ENCODE measurements around the gene MAGI3.

MAGI3 gene

DNA sequence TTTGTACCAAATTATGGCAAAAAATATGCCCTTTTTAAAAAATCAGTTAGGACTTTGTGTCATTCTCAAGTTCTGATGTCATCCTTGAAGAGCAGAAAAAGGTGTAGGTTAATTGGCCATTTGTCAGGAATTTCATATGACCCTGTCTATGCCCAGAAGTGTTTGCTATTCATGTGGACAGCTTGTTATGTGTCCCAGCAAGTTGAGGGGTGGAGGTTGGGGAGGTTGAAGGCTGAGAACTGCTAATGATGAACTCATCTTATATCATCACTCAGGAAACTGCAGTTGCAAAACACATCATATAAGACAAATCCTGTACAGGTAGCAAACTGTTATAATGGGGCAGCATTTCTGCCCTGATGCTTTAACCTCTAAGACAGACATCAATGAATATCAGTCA lies 262.5 kb downstream of the MAGI3 start:
- no peak for DNase-seq (ENCODE audit: low read depth in 1 of 2, low spot score in 1 of 2)

DNA sequence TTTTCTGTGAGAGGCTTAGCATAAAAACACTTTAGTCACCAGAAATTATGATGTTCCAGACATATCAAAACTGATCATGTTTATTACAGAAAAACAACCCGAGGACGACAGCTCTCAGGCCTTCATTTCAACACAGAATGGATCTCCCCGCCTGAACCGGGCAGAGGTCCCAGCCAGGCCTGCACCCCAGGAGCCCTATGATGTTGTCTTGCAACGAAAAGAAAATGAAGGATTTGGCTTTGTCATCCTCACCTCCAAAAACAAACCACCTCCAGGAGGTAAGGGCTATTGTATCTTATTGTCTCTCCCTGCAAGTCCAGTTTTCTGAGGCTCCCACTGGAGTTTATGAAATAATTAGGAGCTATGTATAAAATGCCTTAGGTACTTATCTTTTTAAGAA lies 263.4 kb downstream of the MAGI3 start:
- DNase-seq (ENCODE audit: low read depth in 1 of 2, low spot score in 1 of 2), result no peak

DNA sequence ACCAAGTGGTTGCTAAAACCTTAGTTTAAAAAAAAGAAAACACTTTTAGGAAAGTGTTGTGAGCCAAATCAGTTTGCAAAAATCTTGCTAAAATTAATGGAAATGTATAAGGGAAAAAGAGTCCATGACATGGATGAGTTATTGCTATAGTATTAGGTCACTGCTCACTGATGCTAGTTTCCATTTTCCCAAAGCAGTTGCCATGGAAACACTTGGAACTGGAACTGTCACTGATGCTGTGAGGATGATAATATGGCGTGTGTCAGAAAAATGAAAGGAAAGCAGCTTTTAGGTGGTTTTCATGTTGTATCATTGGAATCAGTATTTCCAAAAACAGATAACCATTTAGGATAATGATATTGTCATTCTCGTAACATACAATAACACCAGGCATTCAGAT lies 264.6 kb downstream of the MAGI3 start:
- no peak for DNase-seq (ENCODE audit: low read depth in 1 of 2, low spot score in 1 of 2)

DNA sequence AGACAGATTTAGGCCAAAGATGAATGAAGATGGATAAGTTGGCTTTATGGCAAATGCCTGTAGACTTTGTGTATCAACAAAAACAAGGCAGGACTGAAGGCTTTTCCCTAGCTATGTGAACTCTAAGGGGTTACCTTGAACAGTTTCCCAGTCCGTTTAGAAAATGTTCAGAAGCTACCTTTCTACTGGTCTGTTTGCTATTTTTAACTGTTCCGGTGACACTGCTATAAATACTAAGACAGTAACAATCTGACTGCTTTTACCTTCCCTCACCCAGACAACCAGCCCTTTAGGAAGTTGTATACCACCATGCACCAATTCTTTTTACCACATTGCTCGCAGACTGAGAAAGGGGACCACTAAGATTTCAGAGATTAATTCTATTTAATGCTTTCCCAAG lies 266.8 kb downstream of the MAGI3 start:
- no peak for DNase-seq (ENCODE audit: low read depth in 1 of 2, low spot score in 1 of 2)

DNA sequence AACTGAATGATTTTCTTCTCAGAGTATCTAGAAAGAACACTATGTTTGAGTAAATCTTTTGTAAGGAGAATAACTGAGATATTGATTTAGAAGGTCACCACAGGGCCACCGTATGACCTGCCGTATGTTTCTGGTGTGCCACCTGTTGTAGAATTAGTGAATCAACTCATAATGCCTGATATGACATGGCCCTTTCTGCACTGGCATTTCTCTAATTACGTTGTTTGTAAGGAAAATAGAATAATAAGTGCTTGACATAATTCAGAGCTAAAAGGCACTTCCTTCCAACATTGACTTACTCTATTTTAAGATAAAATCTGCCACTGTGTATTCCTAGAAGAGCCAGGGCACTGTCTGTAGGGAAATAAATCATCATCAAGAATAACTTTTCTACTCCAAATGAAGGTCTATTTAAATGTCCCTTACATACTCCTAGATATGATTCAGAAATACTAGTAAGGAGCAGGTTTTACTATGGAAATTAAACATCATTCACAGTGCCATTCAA lies 267.3 kb downstream of the MAGI3 start:
- no peak for DNase-seq (ENCODE audit: low read depth in 1 of 2, low spot score in 1 of 2)

DNA sequence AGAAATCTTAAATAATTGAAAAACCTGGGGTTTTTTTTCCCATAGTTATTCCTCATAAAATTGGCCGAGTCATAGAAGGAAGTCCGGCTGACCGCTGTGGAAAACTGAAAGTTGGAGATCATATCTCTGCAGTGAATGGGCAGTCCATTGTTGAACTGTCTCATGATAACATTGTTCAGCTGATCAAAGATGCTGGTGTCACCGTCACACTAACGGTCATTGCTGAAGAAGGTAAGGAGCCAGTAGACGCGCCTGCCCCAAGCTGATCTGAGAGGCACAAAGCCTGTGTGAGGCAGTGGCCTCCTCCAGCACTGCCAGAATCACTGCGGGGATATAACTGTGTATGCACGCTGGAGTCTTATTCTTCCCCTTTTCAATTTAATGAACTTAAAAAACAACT lies 268.7 kb downstream of the MAGI3 start:
- DNase-seq (ENCODE audit: low read depth in 1 of 2, low spot score in 1 of 2), result no peak

DNA sequence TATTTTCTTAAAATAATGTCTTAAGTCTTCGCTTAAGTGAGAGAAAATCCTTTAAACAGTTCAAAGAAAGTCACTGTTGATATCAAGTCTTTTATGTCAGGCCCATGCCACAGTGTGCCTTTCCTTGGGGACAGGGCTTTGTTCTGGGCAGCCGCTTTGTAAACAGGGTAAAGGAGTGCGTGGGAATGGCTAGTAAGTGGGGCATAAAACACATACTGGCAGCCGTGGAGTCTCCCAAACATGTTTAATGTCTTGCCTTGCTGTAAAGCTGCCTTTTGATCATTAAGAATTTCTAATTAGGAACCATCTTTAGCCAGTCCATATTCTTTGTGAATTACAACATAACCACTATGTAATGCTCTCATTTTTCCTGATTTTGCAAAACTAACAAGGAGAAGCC lies 269.2 kb downstream of the MAGI3 start:
- no peak for DNase-seq (ENCODE audit: low read depth in 1 of 2, low spot score in 1 of 2)

DNA sequence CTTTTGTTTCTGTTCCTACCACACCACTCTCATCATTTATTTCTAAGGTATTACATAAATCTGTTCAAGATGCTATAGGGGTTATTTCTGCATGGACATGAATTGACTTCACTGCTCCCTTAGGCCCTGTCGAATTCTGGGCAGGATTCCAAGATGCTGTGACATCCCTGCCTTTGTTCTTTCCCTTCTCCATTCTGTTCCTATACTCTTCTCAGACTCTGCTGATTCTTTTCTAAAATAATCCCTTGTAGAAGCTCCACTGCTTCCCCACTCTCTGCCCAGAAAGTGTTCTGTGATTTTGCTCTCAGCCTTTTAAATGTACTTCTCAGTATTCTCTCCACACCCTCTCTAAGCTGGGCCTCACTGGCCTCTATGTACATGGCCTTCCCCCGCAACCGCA lies 269.8 kb downstream of the MAGI3 start:
- DNase-seq (ENCODE audit: low read depth in 1 of 2, low spot score in 1 of 2), result no peak

DNA sequence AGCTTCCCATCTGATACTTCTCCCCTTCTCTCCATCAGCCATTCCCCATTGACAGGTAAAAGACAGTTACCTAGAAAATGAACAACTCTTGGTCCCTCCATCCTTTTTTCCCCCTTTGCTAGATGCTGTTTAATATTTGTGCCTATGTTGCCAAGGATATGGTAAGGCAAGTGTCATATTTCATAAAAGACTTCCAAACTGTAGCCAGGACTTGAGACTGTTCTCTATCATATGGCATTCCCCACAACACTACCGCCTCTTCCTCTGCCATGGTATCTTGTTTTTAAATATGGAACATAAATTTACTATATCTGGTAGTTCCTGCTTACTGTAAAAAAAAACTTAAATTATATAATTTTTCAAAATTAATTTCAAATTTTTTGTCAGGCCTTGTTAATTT lies 271.8 kb downstream of the MAGI3 start:
- no peak for DNase-seq (ENCODE audit: low read depth in 1 of 2, low spot score in 1 of 2)

DNA sequence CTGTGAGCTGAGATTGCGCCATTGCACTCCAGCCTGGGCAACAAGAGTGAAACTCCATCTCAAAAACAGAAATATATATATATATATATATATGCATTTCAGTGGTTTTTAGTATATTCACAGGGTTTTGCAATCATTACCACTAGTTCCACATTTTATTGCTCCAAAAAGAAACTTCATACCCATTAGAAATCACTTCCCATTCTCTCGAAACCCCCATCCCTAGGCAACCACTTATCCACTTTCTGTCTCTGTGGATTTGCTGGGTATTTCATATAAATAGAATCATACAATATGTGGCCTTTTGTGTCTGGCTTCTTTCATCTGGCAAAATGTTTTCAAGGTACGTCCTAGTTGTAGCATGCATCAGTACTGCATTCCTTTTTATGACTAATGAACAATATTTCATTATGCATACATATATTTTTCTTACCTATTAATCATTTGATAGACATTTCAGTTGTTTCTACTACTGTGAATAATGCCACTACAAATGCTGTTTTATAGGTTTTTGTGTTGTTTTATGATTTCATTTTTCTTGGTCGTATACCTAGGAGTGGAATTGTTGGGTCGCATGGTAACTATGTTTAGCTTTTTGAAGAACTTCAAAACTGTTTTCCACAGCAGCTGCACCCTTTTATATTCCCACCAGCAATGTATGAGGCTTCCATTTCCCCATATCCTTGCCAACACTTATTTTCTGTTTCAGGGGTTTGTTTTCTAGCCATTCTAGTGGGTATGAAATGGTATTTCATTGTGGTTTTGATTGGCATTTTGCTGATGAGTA lies 273.0 kb downstream of the MAGI3 start:
- no peak for DNase-seq (ENCODE audit: low read depth in 1 of 2, low spot score in 1 of 2)

DNA sequence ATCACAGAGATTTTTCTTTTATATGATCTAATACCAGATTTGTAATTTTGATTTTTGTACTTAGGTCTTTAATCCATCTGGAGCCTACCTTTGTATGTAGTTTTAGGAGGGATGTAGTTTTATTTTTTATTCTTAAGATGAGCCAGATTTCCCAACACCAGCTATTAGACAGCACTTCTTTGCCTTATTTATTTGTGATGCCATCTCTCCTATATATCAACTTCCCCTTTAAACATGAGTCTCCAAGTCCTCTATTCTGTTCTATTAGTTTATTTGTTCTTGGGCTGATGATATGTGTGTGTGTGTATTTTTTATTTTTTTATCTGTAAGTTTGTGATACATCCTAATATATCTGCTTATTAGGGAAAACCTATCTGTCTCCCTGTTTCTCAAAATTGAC lies 274.8 kb downstream of the MAGI3 start:
- DNase-seq (ENCODE audit: low read depth in 1 of 2, low spot score in 1 of 2), result no peak

DNA sequence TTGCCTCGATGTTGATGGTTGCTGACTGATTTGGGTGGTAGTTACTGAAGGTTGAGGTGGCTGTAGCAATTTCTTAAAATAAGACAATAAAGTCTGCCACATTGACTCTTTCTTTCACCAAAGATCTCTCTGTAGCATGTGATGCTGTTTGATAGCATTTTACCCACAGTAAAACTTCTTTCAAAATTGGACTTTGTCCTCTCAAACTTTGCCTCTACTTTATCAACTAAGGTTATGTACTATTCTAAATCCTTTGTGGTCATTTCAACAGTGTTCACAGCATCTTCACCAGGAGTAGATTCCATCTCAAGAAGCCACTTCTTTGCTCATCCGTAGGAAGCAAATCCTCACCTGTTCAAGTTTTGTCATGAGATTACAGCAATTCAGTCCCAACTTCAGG lies 275.8 kb downstream of the MAGI3 start:
- DNase-seq (ENCODE audit: low read depth in 1 of 2, low spot score in 1 of 2), result no peak

DNA sequence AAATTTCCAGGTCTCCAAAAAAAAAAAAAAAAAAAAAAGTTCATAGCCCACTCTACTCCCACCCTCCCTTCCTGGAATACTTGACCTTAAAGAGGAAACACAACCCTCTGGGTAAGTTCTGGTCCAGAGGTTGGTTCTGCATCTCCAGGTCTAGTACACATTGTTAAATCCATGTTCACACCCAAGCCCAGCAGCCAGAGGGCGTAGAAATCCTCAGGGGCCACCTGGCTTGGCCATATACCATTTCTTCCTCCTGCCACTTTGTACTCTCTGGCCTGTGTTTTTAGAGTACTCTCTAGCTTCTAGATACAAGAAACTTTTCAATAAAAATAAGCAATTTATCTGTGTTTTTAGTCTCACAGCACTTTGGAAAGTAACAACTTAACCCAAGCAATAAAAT lies 279.7 kb downstream of the MAGI3 start:
- DNase-seq (ENCODE audit: low read depth in 1 of 2, low spot score in 1 of 2), result no peak

DNA sequence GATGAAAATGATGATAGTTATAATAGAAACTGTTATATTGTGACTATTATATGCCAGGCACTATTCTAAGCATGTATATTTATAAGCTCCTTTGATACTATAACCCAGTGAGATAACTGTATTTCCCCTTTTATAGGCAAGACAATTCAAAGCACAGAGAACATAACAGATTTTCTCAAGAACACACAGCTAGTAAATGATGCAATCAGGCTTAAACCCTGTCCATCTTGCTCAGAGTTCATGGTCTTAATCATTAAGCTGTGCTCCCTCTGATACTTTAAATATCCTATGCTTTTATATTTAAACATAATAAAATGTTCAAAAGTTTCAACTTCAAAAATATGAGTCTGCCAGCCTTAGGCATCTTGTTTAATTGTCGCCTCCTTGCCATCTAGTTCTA lies 280.3 kb downstream of the MAGI3 start:
- no peak for DNase-seq (ENCODE audit: low read depth in 1 of 2, low spot score in 1 of 2)

DNA sequence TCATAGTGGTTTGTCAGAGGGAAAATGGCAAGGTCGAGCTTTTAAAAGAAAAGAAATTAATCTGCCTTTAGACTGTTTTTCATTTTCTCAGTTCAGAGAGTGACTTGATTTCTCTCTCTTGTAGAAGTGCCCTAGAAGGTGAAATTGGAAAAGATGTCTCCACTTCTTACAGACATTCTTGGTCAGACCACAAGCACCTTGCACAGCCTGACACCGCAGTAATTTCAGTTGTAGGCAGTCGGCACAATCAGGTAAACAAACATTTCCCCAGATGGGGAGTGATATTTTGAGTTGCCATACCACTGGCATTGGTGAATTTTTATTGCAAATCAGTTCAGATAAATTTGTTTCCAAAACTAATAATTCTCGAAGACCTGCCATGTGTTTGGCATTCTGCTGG lies 282.2 kb downstream of the MAGI3 start:
- DNase-seq (ENCODE audit: low read depth in 1 of 2, low spot score in 1 of 2), result no peak

DNA sequence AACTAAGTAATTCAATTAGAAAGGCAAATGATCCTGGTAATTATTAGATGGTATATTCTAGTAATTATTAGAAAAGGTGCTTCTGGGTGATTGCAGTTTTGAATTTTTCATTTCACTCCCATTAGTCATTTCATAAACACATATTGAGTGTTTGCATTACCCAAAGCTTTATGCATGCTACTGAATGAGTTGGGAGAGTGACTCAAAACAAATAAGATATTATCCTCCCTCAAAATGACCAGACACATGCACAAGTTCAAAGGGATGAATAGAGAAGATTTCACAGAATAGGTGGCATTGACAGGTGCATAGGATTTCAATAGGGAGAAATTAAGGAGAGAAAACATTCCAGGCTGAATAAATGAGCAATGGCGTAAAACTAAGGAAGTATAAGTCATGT lies 284.3 kb downstream of the MAGI3 start:
- DNase-seq (ENCODE audit: low read depth in 1 of 2, low spot score in 1 of 2), result no peak

DNA sequence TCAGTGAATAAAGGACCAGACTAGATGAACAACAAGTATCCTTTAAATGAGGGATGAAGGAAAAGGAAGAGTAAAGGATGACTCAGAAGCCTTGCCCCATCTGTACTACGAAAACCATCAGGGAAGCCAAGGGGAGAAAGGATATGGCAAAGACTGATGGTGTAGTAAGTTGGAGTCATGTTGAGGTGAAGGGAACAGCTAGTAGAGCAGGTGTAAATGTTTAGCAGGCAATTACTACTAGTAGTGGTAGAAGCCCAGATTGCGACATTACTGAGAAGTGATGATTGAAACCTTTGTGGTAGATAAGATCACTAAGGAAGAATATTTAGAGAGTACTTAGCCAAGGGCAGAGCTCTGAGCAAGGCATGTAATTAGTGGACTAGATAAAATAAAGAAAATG lies 285.0 kb downstream of the MAGI3 start:
- no peak for DNase-seq (ENCODE audit: low read depth in 1 of 2, low spot score in 1 of 2)

DNA sequence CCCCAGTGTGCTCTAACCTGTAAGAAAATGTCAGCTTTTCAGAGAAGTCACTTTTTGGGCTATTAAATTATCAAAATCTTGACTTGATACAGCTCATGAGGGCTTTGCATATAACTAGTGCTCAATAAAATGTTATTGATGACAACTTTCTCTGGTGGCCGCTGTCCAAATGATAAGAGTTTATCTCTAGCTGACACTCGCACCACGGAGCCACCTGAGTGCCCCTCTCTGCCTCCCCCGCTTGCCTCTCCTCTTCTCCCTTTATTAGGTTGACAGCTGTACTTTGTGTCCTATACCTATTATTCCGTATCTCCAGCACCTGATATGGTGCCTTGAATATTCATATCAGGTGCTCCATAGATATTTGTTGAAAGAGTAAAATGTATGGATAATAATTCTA lies 286.2 kb downstream of the MAGI3 start:
- no peak for DNase-seq (ENCODE audit: low read depth in 1 of 2, low spot score in 1 of 2)

DNA sequence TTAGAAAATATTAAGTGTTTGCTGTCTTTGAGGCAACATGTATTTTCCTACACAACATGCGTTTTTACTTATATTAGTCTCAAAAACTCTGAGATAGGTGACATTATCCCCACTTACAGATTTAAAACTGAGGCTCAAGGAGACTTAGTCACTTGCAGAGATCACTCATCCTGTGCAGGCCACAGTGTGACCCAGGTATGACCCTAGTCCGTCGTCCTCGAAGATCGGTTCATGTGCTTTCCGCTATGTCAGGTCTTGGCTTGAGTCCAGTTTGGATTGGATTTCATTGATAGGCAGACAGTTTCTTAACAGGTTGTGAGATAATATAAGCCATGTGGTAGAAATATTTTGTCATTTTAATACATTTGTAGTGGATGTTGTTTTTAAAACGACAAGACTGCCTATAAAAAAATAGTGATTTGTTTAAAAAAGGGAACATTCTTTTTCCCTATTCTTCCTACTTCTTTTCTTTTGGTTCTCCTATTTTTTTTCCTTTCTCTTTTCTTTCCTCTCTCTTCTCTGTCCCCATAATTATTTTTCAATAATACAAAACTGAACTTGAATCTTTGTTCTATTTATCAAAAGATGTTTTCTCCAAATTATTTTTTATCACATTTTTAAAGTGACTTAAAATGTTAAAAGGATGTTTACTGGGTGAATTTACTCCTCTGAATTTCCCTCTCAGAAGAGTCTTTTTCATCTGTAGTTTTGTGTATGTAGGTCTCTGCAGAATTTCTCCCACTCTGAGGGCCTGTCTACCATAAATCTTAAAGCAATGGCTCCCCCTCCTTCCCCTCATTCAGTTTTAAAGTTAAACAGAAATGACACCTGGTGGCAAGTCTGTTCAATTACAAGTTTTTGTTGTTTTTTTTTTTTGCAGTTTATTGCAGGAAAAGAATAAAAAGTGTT lies 287.2 kb downstream of the MAGI3 start:
- DNase-seq (ENCODE audit: low read depth in 1 of 2, low spot score in 1 of 2), result no peak

DNA sequence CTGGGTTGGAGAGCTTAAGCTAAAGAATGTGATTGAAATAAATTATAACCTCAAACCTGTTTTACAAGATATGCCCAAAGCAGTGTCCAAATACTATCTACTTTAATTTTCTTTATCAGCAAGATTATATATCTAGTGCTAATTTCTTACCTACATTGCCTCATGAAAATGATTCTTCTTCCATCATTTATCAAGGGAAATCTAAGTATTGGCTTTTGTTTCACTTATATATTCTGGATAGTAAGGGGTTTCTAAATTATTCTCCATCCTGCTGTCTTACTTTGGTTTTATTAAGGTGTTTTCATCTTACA lies 287.8 kb downstream of the MAGI3 start:
- no peak for DNase-seq (ENCODE audit: low read depth in 1 of 2, low spot score in 1 of 2)

DNA sequence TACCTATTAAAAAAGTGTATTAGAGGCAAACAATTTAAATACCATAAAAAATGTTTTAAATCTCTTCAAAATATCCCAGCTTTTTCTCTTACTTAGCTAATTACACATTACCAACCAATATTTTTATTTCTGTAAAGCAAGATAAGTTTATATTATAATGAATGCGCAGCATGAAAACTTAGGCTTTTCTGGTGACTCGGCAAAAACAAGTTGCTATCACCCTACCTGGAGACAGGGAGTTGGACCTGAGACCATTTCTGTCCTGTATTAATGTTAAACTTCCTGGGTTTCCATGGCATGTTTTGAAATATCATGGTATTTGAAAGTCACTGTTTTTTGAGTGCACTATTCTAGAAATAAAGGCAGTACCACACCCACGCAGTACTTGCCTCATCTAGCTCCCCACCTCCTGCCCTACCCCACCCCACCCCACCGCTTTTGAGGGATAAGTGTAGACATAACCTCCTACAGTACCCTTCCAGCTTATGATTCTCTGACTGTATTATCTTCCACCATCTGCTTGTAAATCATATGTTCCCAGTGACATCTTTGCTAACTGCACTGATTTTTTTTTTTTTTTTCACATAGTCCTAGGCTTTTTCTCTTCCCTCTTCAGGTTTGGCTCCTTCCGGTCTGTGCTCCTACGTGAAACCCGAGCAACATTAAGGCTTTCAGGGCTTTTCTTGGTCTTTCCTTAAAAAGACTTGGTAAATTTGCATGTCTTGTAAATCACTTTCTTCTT lies 291.5 kb downstream of the MAGI3 start:
- DNase-seq (ENCODE audit: low read depth in 1 of 2, low spot score in 1 of 2), result no peak

Data from activated CD4-positive, alpha-beta T cell treated with anti-CD3 and anti-CD28 coated beads, Interleukin-2, amount 50 U/mL, for 24 hours (primary cell).